ENCODE data around the gene ZNF205.

DNA sequence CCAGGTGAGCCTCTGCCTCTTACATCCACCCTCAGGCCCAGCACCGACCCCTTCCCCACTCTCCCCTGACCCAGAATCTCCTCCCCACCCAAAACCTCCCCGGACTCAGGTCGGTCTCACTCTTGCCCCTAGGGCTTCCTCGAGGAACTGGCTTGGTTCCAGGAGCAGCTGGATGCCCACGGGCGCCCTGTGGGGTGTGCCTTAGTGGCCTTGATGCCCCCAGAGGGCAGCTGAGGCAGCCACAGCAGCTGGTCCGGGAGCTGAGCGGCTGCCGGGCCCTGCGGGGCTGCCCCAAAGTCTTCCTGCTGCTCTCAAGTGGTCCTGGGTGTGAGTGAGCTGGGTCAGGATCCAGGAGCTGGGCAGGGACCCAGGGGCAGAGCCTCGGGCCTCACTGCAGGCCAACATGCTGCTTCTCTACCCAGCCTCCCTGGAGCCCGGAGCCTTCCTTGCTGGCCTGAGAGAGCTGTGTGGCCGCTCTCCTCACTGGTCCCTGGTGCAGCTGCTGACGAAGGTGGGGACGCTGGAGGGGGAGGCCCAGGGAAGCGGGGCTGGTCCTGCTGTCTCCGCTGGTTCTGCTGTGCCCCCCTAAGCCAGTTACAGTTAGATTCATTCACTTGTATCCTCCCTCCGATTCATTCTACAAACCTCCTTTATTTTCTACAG is 32.1 kb downstream of the ZNF205 start:
- TF ChIP-seq CTCF (IDR thresholded peaks at IDR 0.05) (no peak), POLR2A (IDR thresholded peaks at IDR 0.05) (no peak)

All from right lobe of liver (tissue), 4 donors.